Stimulated activated CD8-positive, alpha-beta memory T cell treated with anti-CD3 and anti-CD28 coated beads, Interleukin-12 subunit alpha, Interleukin-12 subunit beta, amount 100 ng/mL, for 24 hours (primary cell): ENCODE measurements around the gene CDC42BPB.
A peak's percentile ranks its signal among the peaks of the same experiment; 100 is the strongest.

Experiments used
- DNase-seq: peaks from one replicate; pipeline ENCODE4 v3.0.0-alpha.2; 2020; ENCODE audit errors: extremely low read depth

CDC42BPB gene

GRCh38 chr14:103094406-103095209 lies 37.3 kb upstream of the CDC42BPB start, which contains the start of gene EXOC3L4:
EXOC3L4 (plus strand) TSS chr14:103094725; CDS start chr14:103100220, 5,495 bp downstream.
- DNase-seq, result no peak

GRCh38 chr14:103093856-103094405 lies 36.6 kb upstream of the CDC42BPB start:
- DNase-seq, result no peak

- no peak for DNase-seq
Observed at GRCh38 chr14:103091883-103092222, 34.5 kb upstream of the CDC42BPB start.

GRCh38 chr14:103091041-103091882 lies 33.9 kb upstream of the CDC42BPB start:
- DNase-seq, result peak; percentile 58

GRCh38 chr14:103090481-103091020 lies 33.2 kb upstream of the CDC42BPB start:
- DNase-seq, result no peak

GRCh38 chr14:103089386-103090335 lies 32.3 kb upstream of the CDC42BPB start:
- DNase-seq, result no peak

- no peak for DNase-seq
Observed at GRCh38 chr14:103088921-103089320, 31.6 kb upstream of the CDC42BPB start.

GRCh38 chr14:103087343-103087835 lies 30.0 kb upstream of the CDC42BPB start:
- DNase-seq, result no peak

- no peak for DNase-seq
Observed at GRCh38 chr14:103086771-103087342, 29.5 kb upstream of the CDC42BPB start.

GRCh38 chr14:103085106-103086091 lies 28.1 kb upstream of the CDC42BPB start:
- DNase-seq, result no peak

- no peak for DNase-seq
Observed at GRCh38 chr14:103084021-103084919, 26.9 kb upstream of the CDC42BPB start, which contains the start of gene LBHD2. LBHD2 (plus strand) TSS chr14:103084210; CDS start chr14:103086013, 1,803 bp downstream.

GRCh38 chr14:103081951-103082350 lies 24.6 kb upstream of the CDC42BPB start:
- DNase-seq, result no peak

- DNase-seq, result no peak
Observed at GRCh38 chr14:103078860-103079587, 21.7 kb upstream of the CDC42BPB start.

GRCh38 chr14:103078420-103078749 lies 21.0 kb upstream of the CDC42BPB start:
- DNase-seq, result peak; percentile 33

GRCh38 chr14:103074729-103075367 lies 17.5 kb upstream of the CDC42BPB start:
- DNase-seq, result no peak

- DNase-seq, result no peak
Observed at GRCh38 chr14:103073876-103074728, 16.8 kb upstream of the CDC42BPB start.
